GM12878 (cell line): ENCODE data around the gene ZNF324. TPM values are rescaled to one million over a fixed set of nuclear protein-coding genes. Genes with fewer than 3 reads are reported as not detected.

Experiments
- ATAC-seq: fragments of 200-7000 bp; cut with Tn5 transposase; 3 replicates; pipeline ENCODE4 v1.9.1; 2020; ENCODE audit warnings: mild to moderate bottlenecking, moderate library complexity
- BruUV-seq: library from RNA; stranded (reverse); fragments of 400-500 nt; replicated peaks from 2 replicates; lab custom pipeline; 2021; lab: Mats Ljungman, UMichigan
- CTCF ChIA-PET: fragments of 300-600 bp; sonication (Branson Sonifier 250); formaldehyde crosslinking; extraction: SDS; loops from one replicate; lab custom pipeline; 2021; ENCODE audit warnings: inconsistent platforms; lab: Yijun Ruan, JAX
- POLR2A ChIA-PET: fragments of 350-600 bp; formaldehyde crosslinking; extraction: SDS; loops from one replicate; lab custom pipeline; 2021; ENCODE audit warnings: inconsistent platforms; lab: Charles Lee
- RAD21 ChIA-PET: fragments of 300-600 bp; sonication (Branson Sonifier 250); formaldehyde crosslinking; loops from one replicate; lab custom pipeline; 2023; ENCODE audit warnings: antibody characterized with exemption; ENCODE audit not compliant: unreplicated experiment; lab: Charles Lee
- SMC1A ChIA-PET: fragments of 300-600 bp; sonication (Branson Sonifier 250); formaldehyde crosslinking; loops from one replicate; lab custom pipeline; 2023; ENCODE audit not compliant: unreplicated experiment, uncharacterized antibody; lab: Charles Lee
- DNase-seq: peaks from one replicate; pipeline ENCODE4 v3.0.0-alpha.2; 2011; ENCODE audit warnings: low read depth, low spot score
- FAIRE-seq: peaks from 3 replicates; lab custom pipeline; 2011; peaks lifted over from hg19 to GRCh38; lab: Jason Lieb, UNC
- H2AFZ ChIP-seq: 2 replicates; pipeline ENCODE4 v1.6.0; 2011; ENCODE audit warnings: low read depth, low read length, control low read depth; ENCODE audit not compliant: control insufficient read depth
- H3K27ac ChIP-seq: 2 replicates; pipeline ENCODE4 v1.5.1; 2011; ENCODE audit warnings: control low read depth; ENCODE audit not compliant: control insufficient read depth, insufficient read depth
- H3K27me3 ChIP-seq, 2 experiments: replicated peaks in 1 of 2; 2 replicates each; pipeline versions ENCODE4 v1.6.0 to v1.6.1; 2011; ENCODE audit warnings: low read length in 1 of 2; ENCODE audit not compliant: control insufficient read depth in 2 of 2, insufficient read depth in 2 of 2
- H3K36me3 ChIP-seq, 2 experiments: 2 replicates each; pipeline ENCODE4 v1.5.1; 2011; ENCODE audit warnings: low read length in 1 of 2; ENCODE audit not compliant: control insufficient read depth in 2 of 2, insufficient read depth in 2 of 2
- H3K4me1 ChIP-seq: 2 replicates; pipeline ENCODE4 v1.6.1; 2011; ENCODE audit warnings: mild to moderate bottlenecking, low read length, moderate library complexity, mixed read lengths; ENCODE audit not compliant: control insufficient read depth, insufficient read depth
- H3K4me2 ChIP-seq: 2 replicates; pipeline ENCODE4 v1.6.0; 2011; ENCODE audit warnings: control low read depth; ENCODE audit not compliant: control insufficient read depth, insufficient read depth
- H3K4me3 ChIP-seq: fragments of 200-600 bp; sonication (generic); 2 replicates; pipeline ENCODE4 v1.5.1; 2016
- H3K79me2 ChIP-seq: 2 replicates; pipeline ENCODE4 v1.6.0; 2011; ENCODE audit warnings: low read length; ENCODE audit not compliant: control insufficient read depth, insufficient read depth
- H3K9ac ChIP-seq: 2 replicates; pipeline ENCODE4 v1.8.0; 2011; ENCODE audit warnings: low read length, control low read depth, mixed read lengths; ENCODE audit not compliant: control insufficient read depth, insufficient read depth
- H3K9me3 ChIP-seq: replicated peaks from 3 replicates; pipeline ENCODE4 v1.5.1; 2011; ENCODE audit warnings: mild to moderate bottlenecking, low read length; ENCODE audit not compliant: control insufficient read depth, insufficient read depth
- H4K20me1 ChIP-seq: 2 replicates; pipeline ENCODE4 v1.6.0; 2011; ENCODE audit not compliant: control insufficient read depth, insufficient read depth
- E4F1 ChIP-seq: fragments of 450-650 bp; IDR thresholded peaks from 2 replicates; pipeline ENCODE4 v1.6.1; 2018; ENCODE audit warnings: borderline replicate concordance, mild to moderate bottlenecking; ENCODE audit not compliant: partially characterized antibody
- LARP7 ChIP-seq: fragments of 450-650 bp; IDR thresholded peaks from 2 replicates; pipeline ENCODE4 v1.6.1; 2017; ENCODE audit warnings: mild to moderate bottlenecking
- MYB ChIP-seq: fragments of 150-350 bp; IDR thresholded peaks from 2 replicates; pipeline ENCODE4 v1.6.1; 2014; ENCODE audit warnings: mild to moderate bottlenecking, low read depth, low read length, borderline replicate concordance
- NBN ChIP-seq: fragments of 450-650 bp; IDR thresholded peaks from 2 replicates; pipeline ENCODE4 v1.6.1; 2016
- SMAD1 ChIP-seq: fragments of 450-650 bp; IDR thresholded peaks from 2 replicates; pipeline ENCODE4 v1.6.1; 2018; ENCODE audit warnings: mild to moderate bottlenecking, low read depth; ENCODE audit not compliant: partially characterized antibody
- WGBS: methylation state at CpG from one replicate; pipeline ENCODE4 v1.1.6; 2016; ENCODE audit warnings: low lambda C conversion rate; ENCODE audit not compliant: insufficient replicate concordance, insufficient coverage; ENCODE audit errors: missing lambda C conversion rate; 5-methylcytosine and 5-hydroxymethylcytosine counted together
- in situ Hi-C: fragments of 300-500 bp; cut with MboI; formaldehyde crosslinking; loops from 9 replicates; pipeline ENCODE4 v1.14.3; 2018; ENCODE audit warnings: mixed read lengths
- intact Hi-C: fragments of 100-400 bp; cut with micrococcal nuclease; formaldehyde crosslinking; loops from one replicate; pipeline ENCODE4 v1.14.2; 2022; ENCODE audit not compliant: unreplicated experiment
- polyA plus RNA-seq, 11 experiments: library from polyadenylated mRNA; depleted of rRNA in 4 of 11; unstranded in 6 of 11; stranded (reverse) in 5 of 11; fragments of >200 nt; fragmentation: Nextera tagmentation in 4 of 11; fragmentation: Illumina TruSeq in 1 of 11; extraction: Ambion mirVana in 4 of 11; extraction: Trizol in 1 of 11; gene quantifications; 1 replicate in 1 of 11; 2 replicates in 10 of 11; pipeline versions ENCODE4 v1.2.1 to v1.2.3, GENCODE V29; 2011 to 2016; ENCODE audit warnings: inconsistent platforms in 2 of 11, missing spikeins in 2 of 11, low read depth in 1 of 11
- total RNA-seq, 4 experiments: library from RNA; depleted of rRNA in 3 of 4; stranded (reverse); fragments of >200 nt in 3 of 4; fragmentation: Illumina TruSeq in 1 of 4; extraction: Trizol in 1 of 4; gene quantifications; 2 replicates each; pipeline versions ENCODE4 v1.2.1 to v1.2.3, GENCODE V29; 2013 to 2021

ZNF324 gene
- total and polyA plus RNA-seq, 10 of the 15 experiments (the other 5 are each of a cell fraction or from before 2014, with no cell fraction given): 0.71 to 13.9 (median 7.0) TPM

- Histone ChIP-seq H4K20me1 (no peaks in the 10 kb centered on the region), H3K4me3 (no peak overlapping the region), H3K27me3 (no peaks in the 10 kb centered on the region), H3K9ac (no peak overlapping the region), H3K27ac (no peak overlapping the region), H3K4me1 (peaks cover 21% of the 10 kb centered on the region), H3K36me3 (no peaks in the 10 kb centered on the region; a peak in 2 of 4 replicates)
- FAIRE-seq (no peak), DNase-seq (no peak)
- intact Hi-C loops: no loop called here
- ChIA-PET SMC1A (no interaction called here), POLR2A (no interaction called here), CTCF (no interaction called here)
- TF ChIP-seq LARP7 (no peak), MYB (no peak), SMAD1 (no peak), NBN (no peak), E4F1 (no peak)
- TF ChIP-seq, all 136 proteins: peak for 0
- Histone ChIP-seq H2AFZ (no peak overlapping the region), H3K79me2 (no peaks in the 10 kb centered on the region; the same call in 1 of the 2 replicates), H3K4me2 (no peak overlapping the region), H3K9me3 (no peaks in the 10 kb centered on the region)
- 97% methylated on average over 7 of the region's 7 CpGs for WGBS
- in situ Hi-C loops: no loop called here
- no TSS peak for BruUV-seq
- ATAC-seq: no peak
- RAD21 ChIA-PET: no interaction called here
Observed at GRCh38 chr19:58479303-58479702, 12.4 kb downstream of the ZNF324 start.
